Activated CD4-positive, alpha-beta T cell treated with anti-CD3 and anti-CD28 coated beads, Interleukin-2, amount 50 U/mL, for 16 hours (primary cell): ENCODE data around the gene TEX2.
A peak's percentile ranks its signal among the peaks of the same experiment; 100 is the strongest.

Source experiments
- DNase-seq: peaks from one replicate; pipeline ENCODE4 v3.0.0-alpha.2; 2020

Gene TEX2

DNA sequence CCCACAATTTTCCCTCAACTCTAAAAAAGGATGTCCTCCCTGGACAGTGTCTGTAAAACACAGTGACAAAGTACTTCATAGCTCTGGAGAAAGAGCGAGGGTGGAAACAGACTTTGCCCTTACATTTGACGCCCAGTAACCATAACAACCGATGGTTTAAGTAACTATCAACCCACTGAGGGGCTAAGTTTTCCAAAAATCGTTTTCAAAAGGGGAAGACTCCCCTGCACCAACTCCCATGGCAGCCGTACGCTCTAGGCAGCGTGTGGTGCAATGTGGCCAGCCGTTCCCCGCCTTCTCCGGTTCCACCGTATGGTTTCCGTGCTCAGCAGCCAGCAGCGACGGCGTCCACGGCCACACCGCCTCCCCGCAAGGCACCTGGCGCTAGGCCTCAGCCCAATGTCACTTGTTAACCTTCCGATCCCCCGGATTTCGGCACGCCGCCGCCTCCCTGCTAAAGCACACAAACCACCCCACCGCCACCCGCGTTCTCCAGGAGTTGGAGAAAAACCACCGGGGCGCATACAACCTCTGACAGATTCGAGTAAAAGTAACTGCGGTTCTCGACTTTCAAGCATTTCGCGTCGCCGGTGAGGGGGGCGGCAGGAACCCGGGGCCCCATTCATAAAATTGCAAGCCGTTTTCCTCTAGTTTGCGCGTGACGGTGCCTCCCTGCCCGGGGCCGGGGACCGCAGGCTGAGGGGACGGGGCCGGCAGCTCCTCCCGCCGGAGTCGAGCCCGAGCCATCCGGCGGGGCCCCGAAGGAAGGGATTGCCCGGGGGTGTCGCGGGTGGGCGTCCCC lies 661 bp downstream of the TEX2 start:
- DNase-seq = peak; percentile 51

DNA sequence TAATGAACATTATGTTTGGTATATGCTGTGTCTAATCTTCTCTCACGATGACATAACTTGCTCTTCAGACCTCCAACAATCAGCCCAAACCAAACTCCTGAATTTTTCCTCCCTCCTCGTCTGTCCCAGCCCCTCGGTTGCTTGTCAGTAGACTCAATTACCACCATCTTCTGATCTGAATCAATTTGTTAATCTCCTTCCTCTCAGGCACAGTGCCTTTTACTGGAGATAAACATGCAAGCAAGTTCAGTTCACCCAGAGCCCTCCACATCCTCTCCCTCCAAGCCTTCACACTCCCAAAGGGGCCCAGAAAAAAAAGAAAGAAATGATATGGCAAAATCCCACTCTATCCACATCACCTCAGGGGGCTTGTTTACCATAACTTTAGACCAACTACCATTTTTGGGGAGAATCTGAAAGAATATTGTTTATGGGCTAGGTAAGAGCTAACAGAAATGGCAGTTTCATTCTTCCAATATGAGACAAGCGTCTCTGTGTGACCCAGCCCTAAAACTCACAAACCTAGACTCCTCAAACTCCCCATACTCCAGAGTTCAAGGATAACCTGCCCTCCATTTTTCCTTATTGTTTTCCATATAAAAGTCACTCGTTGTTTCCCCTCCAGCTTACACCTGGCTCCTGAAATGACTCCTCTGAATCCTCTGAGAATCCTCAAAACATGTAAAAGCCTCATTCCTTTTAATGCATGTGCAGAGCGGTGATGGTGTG lies 1.5 kb downstream of the TEX2 start:
- DNase-seq = no peak

DNA sequence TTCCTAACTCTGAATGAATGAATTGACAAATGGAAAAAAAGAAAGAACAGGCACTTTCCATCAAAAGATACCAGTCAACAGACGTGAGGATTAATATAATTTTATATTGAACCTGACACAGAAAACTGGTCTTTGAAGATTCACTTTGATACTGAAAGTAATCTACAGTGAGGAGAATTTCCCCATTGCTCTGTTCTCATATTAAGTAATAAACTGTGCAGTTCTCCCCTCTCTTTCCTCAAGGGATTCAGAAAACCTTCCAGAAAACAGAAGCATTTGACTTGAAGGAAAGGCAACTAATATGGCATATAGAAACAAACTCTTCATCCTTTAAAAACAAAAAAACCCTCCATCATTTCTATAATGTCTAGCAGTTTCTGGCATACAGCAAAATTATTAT lies 2.2 kb downstream of the TEX2 start:
- no peak for DNase-seq

DNA sequence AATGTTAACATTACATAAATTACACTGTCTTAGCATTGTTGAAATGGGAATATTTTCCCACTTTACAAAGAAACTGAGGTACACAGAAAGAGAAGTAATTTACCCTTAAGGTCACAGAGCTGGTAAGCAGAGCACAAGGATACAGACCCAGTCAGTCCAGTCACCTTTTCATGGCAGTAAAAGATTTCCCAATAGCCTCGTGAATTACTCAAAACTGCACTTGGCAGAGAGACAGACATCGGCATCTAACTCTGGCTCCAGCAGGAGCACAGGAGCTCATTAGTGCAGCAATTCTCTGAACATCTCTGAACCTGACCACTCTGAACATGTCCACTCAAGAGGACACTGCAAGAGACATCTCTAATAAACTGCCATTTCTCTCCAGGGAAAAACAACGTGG lies 3.1 kb downstream of the TEX2 start:
- DNase-seq = no peak

DNA sequence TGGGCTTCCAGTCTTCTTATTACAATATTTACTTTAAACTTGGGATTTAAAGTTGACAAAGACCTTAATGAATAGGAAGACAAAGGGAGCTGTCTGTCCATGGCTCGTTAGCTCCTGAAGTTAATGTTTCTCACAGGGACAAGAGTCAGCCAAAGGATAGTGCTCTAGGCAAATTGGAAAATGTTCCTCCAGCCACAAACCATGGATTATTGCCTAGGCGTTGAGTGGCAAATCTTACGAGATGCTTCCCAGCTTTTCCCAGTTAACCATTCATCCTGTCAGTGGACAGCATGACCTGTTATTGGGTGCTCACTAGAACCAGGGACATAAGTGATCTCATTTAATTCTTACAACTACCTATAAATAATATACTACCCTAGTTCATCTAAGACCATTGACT lies 3.6 kb downstream of the TEX2 start:
- DNase-seq = no peak

DNA sequence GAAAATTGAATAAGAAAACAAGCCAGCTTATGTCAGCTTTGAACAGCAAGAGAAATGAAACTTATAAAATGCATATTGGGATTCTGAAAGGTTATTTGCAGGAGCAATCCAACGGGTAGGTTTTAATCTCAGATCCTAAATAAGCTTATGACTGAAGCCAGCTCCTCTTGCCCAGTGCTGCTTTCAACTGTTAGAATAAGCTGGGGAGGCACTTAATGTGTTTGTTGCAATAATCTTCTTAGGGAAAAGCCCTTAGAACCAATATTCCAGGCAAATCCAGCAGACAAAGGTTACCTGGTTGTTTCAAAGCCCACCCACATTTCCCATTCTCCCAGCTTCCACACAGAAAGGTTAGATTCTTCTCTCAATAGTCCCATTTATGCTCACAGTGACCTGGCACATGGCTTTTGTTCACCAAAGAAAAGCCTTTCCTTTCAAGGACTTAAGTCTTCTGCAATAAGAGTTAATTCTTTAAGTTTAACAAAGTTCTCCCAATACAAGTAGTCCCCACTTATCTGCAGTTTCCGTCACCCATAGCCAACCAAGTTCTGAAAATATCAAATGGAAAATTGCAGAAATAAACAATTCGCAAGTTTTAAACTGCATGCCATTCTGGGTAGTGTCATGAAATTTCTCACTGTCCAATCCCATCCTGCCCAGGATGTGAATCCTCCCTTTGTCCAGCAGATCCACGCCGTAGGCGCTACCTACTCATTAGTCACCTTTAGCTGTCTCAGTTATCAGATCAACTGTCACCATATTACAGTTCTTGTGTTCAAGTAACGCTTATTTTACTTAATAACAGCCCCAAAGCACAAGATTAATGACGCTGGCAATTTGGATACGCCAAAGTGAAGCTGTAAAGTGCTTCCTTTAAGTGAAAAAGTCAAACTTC lies 5.9 kb downstream of the TEX2 start:
- DNase-seq = no peak

DNA sequence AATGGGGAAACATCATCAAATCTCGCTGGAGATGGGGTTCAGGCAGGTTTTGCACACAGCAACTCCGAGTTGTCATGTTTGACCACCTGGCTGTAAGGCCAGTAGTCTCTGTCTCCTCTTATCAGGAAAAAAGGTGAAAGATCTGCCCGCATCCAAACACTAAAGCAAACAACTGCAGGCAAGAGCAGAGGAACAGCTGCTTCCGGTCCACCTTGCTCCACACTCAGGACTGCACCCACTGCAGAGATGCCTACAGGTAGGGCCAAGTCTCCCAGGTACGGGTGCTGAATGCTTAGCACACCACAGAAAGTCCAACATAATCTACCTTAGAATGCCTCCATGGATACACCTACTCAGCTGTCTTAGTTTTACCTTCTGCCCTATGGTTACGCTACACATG lies 7.3 kb downstream of the TEX2 start:
- no peak for DNase-seq

DNA sequence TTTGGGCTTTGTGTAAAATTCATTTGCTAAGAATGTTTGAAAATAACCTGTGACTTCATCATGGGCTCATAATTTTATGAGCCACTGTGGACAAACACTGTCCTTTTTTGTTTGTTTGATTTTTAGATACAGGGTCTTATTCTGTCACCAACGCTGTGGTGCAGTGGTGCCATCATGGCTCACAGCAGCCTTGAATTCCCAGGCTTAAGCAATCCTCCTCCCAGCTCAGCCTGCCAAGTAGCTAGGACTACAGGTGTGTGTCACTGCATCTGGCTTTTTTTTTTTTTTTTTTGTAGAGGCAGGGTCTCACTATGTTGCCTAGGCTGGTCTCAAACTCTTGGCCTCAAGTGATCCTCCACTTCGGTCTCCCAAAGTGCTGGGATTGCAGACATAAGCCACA lies 8.3 kb downstream of the TEX2 start:
- no peak for DNase-seq

DNA sequence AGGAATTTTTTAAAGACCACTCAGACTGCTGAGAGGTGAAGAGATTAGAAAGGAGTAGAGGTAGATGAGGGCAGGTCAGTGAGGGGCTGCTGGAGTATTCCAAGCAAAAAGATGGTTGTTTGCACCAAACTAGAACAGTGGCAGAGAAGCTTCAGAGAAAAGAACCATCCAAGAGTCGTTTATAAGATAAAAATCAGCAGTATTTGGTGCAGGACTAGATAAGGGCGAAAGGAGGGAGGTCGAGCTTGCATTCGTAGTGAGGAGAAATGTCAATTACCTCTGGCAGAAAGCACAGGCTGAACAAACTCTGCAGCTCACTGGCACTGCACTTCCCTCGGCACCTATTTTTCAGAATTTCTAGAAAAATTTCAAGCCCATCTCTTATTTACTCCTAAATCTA lies 9.6 kb downstream of the TEX2 start:
- DNase-seq = no peak

DNA sequence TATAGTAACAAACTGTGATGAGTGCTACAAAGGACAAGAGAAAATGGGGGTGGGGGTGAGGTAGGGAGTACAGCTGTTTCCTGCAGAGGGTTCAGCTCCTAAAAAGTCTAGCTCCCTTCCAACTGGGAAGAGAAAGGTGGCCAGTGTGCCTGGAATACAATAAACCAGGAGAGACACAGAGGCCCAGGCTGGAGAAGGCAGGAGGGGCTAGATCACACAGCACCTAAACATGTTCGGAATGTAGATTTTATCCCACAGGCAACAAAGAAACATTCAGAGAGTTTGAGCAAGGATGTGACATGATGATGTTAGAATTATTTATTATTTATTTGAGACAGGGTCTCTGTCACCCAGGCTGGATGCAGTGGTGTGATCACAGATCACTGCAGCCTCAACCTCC lies 10.2 kb downstream of the TEX2 start:
- DNase-seq = no peak

DNA sequence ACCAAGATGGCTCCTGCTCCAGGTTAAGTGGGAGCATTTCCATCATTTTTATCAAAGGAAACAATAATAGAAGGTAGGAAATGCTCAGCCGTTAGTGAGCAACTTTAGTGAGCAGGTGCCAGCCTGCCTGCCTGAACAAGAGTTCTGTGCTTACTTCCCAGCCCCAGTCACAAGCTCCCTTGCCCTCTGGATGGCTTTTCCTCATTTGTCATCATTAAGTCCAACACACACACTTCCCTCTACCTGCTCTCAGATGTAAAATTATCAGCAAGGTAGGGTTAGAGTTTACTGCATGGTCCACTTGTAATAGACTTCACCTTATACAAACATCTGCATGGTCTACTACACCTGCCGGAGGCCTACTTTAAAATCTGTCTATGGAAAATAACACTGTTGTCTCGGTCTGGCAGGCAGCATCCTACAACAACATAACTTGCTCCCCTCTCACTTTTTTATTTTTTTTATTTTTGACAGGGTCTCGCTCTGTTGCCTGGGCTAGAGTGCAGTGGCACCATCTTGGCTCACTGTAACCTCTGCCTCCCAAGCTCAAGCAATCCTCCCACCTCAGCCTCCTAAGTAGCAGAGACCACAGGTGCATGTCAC lies 12.7 kb downstream of the TEX2 start:
- DNase-seq = no peak

DNA sequence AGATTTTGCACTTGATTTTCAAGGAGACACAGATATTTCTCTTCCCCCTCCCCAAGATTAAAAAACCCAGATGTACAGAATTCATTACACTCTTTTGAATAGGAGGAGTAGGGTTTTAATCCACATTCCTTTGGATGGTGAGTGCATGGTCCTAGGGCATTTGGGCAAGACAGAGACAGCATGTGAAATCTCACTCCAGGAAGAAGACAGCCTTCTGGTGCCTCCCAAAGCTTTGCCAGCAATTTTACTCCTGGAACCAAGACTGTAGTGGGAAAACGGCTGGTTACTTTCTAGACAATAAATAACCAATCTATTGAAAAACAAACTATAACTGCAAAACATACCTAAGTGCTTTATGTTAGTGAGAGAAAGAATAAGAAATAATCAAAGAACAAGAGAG lies 15.2 kb downstream of the TEX2 start:
- no peak for DNase-seq

DNA sequence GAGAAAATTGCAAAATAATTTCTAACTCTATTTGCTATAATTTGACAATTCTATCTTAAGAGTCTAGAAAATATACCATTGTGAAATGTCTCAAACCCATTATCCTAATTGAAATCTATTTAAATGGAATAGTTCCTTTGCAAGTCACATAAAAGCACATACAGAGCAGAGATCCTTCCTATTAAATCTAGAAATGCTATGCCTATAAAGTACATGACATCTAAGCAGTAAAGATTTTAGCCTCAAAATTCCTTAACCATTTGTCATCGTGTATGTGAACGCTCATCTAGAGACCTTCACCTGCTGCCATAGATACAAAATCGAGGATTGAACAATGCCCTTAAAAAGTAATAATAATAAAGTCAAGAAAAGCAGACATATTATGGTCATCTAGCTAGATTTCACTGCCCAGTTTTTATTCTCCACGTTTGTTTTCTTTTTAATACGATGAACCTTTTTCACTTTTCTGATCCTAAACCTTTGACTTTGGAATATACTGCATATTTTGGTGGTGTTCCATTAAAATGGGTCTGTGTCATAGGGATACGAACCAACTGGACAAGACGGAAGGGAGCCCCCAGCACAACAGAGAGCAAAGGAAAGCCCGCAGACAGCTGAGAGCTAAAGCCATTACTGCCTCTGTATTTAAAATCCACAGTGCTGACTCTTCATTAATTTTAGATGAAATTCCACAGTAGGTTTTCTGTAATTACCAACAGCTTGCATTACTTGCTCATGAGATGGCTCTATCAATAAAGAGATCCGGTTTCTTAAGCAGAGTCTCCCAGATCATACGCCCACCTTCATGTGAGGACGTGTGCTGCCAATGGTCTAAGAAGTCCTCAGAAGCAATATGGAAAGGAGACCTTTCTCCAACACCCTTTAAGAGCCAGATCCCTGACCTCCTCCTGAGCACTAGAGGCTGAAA lies 17.6 kb downstream of the TEX2 start:
- no peak for DNase-seq

DNA sequence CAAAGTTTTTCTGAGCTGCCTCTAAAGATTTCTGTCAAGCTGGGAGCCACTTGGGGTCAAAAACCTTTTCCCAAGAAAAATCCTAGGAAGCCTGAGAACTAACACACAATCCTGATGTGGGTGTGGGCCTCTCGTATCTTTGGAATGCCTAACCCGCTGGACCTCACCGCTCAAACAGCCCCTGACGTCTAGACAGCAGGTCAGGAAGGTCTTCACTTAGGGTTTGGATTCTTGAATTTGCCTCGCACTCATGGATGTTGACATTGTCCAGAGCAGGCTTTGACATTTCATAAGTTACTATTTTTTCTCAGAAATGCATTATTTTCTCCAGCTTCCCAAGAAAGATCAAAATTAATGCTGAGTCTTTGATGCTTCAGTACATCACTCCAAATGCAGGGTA lies 18.9 kb downstream of the TEX2 start:
- DNase-seq = no peak

DNA sequence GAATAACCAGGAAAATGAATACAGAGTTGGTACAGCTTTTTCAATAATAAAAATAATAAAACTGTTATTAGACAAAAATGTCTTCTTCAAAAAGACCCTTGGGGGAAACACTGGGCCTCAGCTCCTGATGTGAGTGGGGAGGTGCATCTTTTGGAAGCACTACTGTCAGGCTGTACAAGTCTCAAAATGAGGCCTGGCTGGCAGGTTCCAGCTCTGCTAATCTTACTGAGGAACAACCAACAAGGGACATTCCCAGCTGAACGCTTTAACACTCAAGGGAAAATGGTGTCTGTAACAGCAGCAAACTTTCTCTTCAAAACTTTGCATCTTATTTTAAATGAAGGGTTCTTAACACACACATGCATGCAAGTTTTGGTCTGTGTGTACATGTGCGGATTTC lies 19.7 kb downstream of the TEX2 start:
- no peak for DNase-seq

DNA sequence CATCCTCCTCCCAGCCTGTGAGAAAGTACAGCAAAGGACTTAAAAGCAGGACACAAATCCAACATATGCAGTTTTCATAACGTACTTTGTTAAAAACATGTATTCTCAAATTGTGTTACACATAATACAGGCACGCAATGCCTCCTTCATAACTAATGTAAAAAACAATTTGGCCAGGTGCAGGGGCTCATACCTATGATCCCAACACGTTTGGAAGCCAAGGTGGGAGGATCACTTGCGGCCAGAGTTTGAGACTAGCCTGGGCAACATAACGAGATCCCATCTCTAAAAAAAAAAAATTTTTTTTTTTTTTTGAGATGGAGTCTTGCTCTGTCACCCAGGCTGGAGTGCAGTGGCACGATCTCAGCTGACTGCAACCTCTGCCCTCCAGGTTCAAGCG lies 20.4 kb downstream of the TEX2 start:
- no peak for DNase-seq

DNA sequence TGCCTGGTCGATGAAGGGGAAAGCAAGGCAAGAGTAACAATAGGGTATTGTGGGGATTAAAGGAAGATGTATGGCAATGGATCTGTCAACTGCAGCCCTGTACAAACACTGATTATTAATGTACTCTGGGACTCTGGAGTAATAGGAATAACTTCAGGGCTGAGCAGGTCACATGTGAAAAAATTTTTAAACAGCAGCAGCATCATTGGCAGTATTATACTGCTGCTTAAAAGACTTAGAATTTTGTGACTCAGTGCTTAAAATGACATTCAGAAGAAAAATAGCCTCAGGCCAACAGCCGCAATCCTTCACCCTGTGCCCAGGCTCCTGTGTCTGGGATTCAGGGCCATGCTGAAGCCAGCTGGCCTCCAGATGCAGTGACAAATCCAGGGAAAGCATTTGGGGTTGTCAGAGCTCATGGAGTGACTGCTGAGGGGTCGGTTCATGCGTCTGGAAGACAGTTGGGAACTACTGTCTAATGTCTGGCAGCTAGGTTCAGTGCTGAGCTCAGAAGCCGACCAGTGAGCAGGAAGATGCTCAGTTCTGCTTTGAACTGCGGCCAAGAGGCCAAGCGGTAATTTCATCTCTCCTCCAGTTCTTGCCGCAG lies 22.2 kb downstream of the TEX2 start:
- DNase-seq = no peak

DNA sequence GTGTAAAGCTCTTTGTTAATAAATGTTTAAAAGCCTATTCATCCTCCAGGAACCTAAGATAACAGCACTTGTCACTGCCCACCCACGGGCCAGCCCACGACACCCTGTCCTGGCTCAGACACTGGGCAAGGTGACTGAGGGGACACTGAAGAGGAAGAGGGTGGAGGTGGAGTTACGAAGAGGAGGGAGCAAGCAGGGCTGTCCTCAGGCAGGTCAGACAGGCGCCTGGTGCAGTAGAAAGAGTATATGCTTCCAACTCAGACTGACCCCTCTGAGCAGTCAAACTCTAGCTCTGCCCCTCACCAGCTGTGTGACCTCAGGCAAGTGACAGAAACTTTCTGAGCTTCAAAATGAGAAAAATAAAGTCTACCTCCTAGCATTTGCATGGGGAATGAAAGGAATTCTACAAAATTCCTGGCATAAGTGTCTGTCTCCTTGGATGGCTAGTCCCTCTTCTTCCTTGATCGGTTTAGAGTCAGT lies 22.8 kb downstream of the TEX2 start:
- DNase-seq = no peak

DNA sequence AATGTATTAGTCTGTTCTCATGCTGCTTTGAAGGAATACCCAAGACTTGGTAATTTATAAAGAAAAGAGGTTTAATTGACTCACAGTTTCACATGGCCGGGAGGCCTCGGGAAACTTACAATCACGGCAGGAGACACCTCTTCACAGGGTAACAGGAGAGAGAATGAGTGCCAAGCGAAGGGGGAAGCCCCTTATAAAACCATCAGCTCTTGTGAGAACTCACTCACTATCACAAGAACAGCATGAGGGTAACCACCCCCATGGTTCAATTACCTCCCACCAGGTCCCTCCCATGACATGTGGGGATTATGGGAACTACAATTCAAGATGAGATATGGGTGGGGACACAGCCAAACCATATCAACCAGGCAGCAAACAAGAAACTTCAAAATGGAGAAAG lies 24.6 kb downstream of the TEX2 start:
- DNase-seq = peak; percentile 20

DNA sequence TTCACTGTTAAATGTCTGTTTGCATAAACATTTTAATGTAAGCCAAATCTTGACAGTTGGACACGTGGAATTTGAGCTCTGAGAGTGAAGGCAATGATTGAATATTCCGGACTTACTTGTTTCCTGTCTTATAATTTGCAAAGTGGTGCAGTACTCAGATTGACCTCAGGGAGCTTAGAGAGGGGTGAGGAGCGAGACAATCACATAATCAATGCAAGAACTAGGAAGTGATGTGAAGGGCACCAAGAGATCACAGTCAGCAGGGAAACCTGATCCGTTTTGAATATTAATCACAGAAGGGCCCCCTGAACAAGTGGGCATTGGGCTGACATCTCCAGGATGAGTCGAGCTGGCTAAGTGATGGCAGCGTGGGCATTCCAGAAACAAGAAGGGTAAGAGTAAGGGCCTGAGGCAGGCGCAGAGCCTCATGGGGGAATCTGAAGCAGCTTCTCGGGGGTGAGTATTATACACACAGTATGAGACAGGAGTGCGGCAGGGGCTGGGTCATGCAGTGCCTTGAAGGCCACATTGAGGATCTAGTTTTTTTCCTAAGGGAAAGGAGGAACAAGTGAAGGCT lies 26.1 kb downstream of the TEX2 start:
- no peak for DNase-seq

DNA sequence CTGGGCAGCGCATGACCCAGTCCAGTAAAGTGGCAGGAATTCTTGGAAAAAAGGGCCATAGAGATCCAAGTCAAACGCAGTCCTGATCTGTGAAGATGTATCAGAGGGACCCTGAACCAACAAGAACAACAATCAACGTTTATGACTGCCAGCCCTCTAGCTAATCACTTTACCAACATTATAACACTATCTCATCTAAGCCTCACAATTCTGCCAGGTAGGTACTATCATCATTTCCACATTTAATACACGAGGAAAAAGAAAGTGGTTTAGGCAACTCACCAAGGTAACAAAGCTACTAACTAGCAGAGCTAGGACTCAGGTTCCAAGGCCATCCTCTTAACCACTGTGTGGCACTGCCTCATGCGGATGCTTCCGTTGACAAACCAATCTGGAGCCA lies 28.1 kb downstream of the TEX2 start:
- no peak for DNase-seq
